GM12874 (cell line): ENCODE results near the gene TSKU.

Source experiments
- CTCF ChIP-seq: IDR thresholded peaks from 2 replicates; pipeline ENCODE4 v1.5.1; 2011; ENCODE audit warnings: low read depth, mild to moderate bottlenecking, control low read depth, low read length, moderate library complexity; ENCODE audit not compliant: insufficient read depth

TSKU gene

GRCh38 chr11:76793391-76794291 is 10.5 kb downstream of the TSKU start:
- TF ChIP-seq CTCF = no peak

- TF ChIP-seq CTCF = no peak
Measured at GRCh38 chr11:76794371-76795289, 11.5 kb downstream of the TSKU start.

- TF ChIP-seq CTCF = no peak
Measured at GRCh38 chr11:76795290-76795935, 12.3 kb downstream of the TSKU start.

- no peak for TF ChIP-seq CTCF
Measured at GRCh38 chr11:76795936-76796441, 12.8 kb downstream of the TSKU start.

GRCh38 chr11:76796511-76797198 is 13.5 kb downstream of the TSKU start:
- no peak for TF ChIP-seq CTCF

GRCh38 chr11:76797341-76798201 is 14.4 kb downstream of the TSKU start:
- no peak for TF ChIP-seq CTCF
